Measurements from ENCODE around the gene MAPK14.

MAPK14 gene

DNA sequence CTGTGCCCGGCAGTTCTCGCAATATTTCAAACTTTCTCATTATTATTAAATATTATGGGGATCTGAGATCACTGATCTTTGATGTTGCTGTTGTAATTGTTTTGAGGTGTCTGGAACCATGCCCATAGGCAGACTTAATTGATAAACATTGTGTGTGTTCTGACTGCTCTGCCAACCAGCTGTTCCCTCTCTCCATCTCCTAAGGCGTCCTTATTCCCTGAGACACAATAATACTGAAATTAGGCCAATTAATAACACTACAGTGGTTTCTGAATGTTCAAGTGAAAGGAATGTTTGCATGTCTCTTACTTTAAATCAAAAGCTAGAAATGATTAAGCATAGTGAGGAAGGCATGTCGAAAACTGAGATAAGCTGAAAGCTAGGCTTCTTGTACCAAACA is 7.6 kb downstream of the MAPK14 start:
- DNase-seq (ENCODE audit: low spot score) = no peak

DNA sequence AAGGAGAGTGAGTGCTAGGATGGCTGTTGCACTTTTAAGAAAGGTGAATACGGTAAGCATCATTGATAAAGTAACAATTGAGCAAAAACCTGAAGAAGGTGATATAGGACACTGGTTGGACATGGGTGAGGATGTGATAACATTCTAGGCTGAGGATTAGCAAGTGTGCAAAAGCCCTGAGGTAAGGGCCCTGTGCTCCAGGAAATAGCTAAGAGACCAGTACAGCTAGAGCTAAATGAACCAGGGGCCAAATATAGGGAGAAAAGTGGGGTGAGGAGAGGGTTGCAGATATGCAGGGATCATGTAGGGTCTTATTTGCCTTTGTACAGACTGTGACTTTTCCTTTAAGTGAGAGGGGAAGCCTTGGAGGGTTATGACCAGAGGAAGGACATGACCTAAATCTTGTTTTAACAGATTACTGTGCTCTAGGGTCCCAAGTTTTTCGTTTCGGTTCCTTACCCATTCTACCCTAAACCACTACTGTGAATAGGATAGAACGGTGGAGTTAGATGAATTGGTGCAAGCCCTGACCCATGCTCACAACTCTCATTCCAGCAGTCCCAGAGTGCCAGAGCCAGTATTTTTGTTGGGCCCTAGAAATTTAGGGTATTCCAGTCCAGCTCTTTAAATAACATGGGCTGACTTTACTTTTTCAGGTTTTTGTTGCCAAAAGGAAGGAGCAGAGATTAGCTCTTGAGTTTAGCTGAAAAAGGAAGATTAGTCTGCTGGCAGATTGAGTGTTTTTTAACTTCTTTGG is 10.7 kb downstream of the MAPK14 start:
- no peak for DNase-seq (ENCODE audit: low spot score)

DNA sequence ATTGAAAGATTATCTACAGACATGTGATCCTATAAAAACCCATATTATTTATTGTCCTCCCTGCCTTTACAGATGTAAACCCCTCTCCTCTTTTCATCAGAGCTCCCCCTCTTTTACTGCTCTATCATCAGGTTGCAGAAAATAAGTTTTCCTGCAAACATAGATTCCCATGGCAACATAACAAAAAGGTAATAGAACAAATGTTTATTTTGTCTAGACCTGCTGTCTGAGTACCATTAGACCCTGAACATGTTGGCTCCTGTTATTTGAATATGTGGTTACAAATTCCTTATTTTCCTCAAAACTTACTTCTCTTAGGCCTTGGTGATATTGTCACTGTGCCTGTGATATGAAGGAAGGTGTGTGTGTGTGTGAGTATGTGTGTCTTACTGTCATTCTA is 11.5 kb downstream of the MAPK14 start:
- no peak for DNase-seq (ENCODE audit: low spot score)

DNA sequence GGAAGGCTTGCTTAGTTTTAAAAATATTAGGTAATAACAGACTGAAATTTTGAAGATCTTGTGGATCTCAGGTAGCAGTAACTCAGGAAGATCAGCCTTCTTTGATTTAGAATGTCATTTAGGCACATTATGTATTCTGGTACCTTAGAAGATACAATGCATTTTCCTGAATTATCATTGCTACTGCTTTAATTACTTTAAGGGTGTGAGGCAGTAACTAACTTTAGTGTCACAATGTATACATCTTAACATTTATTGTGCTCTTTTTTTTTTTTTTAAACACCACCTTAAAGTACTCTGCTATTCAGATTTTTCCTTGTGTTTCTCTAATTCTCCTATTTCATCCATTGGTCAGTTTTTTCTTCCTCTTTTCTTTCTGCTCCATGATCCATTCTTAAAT is 13.3 kb downstream of the MAPK14 start:
- DNase-seq (ENCODE audit: low spot score) = no peak

DNA sequence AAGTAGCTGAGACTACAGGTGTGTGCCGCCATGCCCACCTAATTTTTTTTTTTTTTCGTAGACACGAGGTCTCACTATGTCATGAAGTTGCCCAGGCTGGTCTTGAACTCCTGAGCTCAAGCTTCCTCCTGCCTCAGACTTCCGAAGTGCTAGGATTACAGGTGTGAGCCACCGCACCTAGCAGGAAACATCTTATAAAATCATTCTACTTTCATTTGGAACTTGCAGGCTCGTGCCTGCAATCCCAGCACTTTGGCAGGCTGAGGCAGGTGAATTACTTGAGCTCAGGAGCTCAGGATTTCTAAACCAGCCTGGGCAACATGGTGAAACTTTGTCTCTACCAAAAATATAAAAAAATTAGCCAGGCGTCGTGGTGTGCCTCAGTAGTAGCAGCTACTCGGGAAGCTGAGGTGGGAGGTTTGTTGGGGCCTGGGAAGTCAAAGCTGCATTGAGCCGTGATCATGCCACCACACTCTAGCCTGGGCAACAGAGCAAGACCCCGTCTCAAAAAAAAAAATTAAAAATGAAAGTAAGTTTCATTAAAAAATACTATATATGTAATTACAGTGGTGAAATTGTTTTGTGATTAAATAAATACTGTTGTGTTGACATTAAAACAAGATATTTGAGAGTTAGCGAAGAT is 15.1 kb downstream of the MAPK14 start:
- no peak for DNase-seq (ENCODE audit: low spot score)

DNA sequence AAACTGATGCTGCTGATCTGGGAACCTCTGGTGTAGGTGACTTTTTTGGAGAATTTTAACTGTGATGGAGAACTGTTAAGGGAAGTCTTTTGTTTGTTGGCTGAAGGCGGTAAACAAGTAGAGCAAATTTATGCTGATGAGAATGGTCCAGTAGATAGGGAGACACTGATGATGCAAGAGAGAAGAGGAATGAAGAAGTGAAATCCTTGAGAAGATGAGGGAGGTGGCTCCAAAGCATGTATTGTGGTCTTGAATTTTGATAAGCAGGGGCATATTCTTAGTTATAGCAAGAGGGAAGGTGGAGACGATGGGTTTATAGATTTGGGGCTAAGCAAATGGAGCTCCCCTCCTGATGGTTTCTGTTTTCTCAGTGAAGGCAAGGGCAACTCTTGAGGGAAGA is 22.0 kb downstream of the MAPK14 start:
- no peak for DNase-seq (ENCODE audit: low spot score)

DNA sequence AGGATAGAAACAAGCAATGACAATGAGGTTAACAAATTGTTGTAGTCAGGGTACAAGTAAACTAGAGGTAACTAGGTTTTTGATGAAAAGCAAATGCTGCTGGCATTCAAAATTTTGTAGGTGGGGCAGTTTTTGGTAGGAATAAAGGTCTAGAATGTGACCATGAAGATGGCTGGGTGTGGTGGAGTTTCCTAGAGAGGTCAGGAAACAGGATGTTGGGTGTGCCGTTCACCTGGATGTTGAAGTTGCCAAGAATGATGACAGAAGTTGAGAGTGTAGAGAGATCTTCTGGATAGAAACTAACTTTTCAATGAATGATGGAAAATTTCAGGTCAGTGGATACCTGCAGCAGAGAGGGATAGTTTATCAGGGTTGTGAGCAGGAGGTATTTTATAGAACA is 22.7 kb downstream of the MAPK14 start:
- no peak for DNase-seq (ENCODE audit: low spot score)

DNA sequence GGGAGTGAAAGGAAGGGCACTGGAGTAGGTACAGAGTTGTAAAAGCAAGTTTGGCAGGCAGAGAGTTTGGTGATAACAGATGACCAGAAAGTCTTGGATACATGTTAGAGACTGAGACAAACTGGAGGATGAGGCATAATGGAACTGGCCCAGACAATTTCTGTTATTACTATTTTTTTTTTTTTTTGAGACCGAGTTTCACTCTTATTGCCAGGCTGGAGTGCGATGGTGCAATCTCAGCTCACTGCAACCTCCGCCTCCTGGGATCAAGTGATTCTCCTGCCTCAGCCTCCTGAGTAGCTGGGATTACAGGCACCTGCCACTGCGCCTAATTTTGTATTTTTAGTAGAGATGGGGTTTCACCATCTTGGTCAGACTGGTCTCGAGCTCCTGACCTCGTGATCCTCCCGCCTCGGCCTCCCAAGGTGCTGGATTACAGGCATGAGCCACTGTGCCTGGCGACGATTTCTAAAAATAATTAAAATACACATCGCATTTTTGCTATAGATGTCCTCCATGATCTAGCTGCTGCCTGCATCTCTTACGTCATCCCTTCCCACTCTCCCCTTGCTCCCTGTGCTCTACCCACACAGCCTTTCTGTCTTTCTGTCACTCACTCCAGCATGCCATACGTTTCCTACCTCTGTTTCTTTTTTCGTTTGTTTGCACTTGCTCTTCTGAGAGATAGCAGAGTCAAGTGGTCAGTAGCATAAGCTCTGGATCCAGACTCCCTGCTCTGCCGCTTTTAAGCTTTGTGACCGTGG is 23.5 kb downstream of the MAPK14 start:
- DNase-seq (ENCODE audit: low spot score) = no peak

DNA sequence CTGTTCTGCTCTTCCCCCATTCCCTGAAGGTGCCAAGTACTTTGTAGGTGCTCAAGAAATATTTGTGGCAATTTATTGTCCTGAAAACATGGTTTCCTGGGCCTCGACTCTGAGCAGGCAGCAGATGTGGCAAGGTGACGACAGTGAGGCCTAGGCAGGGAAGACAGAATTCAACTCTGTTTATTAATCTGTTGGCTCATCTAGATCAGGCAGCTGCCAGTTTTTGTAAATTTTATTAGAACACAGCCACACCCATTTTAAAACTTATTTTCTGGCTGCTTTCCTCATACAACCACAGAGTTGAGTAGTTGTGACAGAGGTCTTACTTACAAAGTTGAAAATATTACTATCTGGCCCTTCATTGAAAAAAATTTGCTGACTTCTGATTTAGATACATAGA is 24.5 kb downstream of the MAPK14 start:
- DNase-seq (ENCODE audit: low spot score) = no peak

DNA sequence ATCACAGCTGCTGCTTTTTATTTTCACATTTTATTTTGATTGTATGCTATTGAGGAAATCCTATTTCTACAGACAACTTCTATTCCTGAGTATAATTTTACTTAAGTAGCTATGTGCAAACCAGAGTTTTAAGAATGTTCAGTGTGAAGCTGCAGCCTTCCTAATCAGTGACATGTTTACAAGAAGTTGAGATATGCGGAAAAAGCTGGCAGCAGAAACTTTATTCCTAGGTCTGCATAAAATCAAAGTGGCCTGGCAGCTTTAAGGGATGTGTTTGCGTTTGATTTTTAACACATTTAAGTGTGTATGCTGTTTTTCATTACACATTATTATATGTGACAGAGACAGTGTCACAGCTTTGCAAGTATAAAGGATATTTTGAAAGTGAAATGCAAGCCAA is 26.3 kb downstream of the MAPK14 start:
- DNase-seq (ENCODE audit: low spot score) = no peak

DNA sequence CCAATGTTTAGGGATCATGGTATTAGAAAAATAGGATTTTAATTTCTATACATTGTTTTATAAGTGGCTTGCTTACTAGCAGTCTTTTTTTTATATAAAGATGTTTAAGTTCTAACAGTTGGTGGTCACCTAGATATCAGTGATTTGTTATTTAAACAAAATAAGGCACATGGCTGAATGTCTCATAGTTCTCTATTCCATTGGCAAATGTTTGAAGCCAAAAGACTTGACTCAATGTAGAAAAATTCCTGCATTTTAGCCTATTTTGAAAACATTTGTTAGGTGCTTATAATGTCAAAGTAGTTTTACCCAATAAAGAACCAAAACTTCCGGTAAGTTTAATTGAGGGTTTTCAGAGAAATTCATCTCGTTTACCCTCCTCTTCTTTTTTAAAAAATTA is 26.8 kb downstream of the MAPK14 start:
- no peak for DNase-seq (ENCODE audit: low spot score)

DNA sequence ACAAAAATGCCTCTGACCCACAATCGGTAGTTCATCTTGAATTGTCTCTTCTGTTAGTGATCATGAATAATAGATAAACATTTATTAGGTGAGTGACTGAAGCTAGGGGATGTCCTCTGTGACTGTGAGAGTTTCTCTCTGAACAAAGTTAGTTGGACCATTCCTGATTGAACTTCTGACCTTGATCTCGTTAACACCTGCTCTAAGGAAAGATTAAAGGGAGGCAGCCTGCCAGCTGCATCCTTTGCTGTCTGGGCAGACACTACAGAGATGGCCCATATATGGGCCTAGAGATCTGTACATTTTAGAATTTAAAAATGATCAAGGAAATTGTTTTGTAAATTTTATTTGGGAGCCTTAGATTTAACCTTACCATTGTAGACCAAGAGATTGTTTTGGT is 27.3 kb downstream of the MAPK14 start:
- no peak for DNase-seq (ENCODE audit: low spot score)

DNA sequence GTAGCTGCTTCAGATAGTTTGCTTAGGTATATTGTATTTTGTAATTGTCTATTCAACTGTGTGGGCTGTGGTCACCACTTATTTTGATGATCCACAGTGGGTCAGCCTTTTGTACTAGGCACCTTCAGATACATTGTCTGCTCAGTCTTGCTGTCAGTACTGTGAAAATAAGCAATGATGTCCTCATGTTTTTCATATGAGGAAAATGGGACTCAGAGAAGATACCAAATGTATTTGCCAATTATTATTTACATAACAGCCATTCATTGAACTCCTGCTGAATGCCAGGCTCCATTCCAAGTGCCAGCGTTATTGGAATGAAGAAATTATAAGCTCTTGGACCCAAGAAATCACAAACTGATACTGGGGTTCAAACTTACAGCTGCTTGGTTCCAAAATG is 28.6 kb downstream of the MAPK14 start:
- no peak for DNase-seq (ENCODE audit: low spot score)

DNA sequence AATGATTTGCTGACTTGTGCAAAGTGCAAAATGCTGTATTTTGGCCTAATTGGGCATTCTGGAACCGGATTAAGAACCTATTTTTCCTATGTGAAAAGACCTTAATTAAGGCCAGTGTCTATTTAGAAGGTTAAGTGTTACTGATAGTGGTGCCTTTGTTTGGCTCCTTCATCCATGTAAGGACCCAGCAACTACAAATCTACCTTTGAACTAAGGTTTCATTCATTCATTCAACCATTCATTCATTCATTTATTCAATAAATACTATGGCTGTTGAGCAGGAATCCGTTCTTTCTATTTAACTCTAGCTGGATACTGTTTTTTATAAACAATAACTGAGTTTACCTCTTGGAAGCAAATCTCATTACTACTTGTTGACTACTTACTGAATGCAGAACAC is 33.6 kb downstream of the MAPK14 start:
- no peak for DNase-seq (ENCODE audit: low spot score)

DNA sequence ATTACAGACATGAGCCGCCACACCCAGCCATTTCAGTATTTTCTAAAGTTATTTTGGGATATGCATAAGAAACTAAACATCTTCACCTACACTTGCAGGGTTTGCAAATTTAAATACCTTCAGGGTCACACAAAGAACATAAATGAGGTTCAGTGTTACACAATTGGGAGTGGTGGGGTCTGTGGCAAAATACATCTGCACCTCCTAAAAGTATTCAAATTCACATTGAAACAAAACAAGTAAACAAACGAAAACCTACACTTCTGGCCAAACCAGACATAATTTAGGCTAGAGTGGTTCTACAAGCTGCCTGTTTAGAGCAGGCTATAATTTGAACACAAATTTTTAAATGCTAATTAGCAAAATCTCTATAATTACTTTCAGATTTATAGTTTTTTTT is 34.6 kb downstream of the MAPK14 start:
- DNase-seq (ENCODE audit: low spot score) = no peak

DNA sequence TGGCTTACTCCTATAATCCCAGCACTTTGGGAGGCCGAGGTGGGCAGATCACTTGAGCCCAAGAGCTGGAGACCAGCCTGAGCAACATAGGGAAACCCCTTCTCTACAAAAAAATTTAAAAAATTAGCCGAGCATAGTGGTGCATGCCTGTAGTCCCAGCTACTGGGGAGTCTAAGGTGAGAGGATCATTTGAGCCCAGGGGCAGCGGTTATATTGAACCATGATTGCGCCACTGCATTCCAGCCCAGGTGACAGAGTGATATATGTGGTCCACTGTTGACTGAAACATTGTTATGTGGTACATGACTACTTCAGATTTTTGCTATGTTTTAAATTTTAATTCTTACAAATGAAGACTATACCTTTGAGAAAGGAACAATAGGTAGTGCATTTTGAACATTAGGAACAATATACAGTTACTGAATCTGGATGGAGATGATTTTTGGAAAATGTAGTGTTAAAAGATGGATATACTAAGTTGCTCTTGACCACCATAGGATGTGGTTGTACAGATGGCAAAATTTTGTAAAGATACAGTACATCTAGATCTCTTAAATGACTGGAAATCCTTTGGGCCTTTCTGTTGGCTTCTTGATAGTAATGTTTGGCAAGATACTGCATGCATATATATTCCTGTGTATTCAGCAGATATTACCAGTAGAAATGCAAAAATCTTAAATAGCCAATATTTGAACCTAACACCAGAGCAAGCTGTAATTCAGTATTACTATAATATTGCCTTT is 35.9 kb downstream of the MAPK14 start:
- no peak for DNase-seq (ENCODE audit: low spot score)

DNA sequence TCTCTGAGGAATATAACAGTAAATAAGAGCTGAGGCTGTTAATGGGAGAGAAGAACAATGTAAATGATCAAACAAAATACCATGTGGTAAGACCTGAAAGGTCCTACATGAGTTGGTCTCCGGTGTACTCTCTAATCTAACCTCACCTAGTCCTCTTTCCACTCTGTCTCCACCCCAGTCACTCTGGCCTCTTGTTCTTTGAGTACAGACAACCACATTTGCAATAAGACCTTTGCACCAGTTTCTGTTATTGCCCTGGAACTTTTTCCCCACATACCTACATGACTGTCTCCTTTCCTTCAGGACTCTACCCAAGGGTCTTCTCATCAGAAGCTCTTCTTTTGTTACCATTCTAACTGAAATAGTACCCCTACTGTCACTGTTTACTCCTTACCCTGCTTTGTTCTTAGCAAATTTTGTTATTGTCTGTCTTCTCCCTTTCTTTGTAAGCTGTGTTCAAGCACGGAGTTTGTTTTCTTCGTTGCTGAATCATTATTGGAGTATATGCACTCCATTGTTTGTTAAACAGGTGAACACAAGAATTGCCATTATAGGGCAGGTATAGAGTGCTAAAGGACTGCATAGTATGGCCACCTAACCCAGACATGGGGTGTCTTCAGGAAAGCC is 37.3 kb downstream of the MAPK14 start:
- no peak for DNase-seq (ENCODE audit: low spot score)

DNA sequence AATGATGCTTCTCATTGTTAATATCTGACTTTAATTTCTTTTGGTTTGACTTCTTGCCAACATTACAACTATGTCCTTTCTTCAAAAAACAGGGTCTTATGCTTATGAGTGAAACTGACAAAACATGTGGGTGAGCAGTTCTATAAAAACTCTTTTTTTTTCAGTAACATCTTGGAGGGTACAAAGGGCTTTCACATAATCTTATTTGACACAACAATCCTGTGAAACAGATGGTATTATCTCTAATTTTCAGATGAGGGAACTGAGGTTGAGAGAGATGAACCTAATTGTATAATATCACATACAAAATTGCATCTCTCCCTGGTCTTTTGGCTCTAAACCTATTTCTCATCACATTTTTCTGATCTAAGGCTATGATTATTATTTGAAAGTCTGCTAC is 38.3 kb downstream of the MAPK14 start:
- no peak for DNase-seq (ENCODE audit: low spot score)

DNA sequence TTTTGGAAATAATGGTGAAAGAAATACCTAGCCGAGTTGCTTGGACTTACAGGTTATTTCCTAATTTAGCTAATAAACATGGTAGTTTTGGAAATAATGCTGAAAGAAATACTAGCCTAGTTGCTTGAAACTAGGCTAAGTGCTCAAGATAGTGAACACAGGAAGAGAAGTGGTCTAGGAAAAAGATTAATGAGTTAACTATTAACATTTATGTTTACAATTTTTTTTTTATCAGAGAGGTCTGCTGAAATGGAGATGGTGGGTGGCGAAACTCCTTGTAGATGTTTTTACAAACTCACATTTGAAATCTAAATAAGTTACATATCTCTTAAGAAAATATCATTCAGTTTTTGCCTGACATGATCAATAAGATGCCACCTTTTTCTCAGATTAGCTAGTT is 39.2 kb downstream of the MAPK14 start:
- no peak for DNase-seq (ENCODE audit: low spot score)

DNA sequence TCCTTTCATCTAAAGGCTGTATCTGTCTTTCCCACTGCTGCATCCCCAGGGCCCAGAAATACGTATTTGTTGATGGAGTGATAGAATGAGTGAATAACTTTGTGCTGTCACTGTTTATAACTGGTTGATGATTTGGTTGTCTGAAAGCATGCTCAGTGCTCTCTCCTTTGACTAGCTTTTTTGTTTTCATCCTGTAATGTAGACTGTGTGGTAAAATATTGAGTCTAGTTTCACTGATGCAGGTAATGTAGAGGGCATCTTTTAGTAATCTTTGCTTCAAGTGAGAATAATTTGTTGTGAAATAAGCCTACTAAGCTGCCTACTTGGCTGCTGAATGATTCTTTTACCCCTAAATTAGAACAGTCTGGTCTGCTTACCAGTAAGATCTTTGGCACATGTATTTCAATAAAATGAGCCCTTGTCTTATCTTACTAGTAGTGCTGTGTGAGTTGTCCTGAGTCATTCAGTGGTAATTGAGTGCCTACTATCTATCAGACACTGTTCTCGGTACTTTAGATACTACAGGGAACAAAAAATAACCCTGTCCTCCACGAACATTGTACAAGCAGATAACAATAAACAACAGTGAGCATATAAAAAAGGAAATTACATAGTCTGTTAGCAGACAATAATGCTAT is 39.9 kb downstream of the MAPK14 start:
- no peak for DNase-seq (ENCODE audit: low spot score)

DNA sequence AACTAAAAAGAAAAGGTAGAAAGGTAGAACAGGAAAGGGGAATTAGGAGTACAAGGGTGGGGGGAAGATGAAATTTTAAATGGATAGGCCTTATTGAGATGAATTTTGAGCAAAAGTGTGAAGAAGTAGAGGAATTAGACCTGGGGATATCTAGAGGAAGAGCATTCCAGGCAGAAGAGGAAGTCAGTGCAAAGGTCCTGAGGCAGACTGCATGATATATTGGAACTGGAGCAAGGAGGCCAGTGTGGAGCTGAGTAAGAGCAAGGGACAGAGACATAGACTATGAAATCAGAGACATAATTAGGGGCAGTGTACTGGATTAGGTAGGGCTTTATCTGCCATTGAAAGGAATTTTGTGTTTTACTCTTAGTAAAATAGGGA is 40.4 kb downstream of the MAPK14 start:
- no peak for DNase-seq (ENCODE audit: low spot score)

DNA sequence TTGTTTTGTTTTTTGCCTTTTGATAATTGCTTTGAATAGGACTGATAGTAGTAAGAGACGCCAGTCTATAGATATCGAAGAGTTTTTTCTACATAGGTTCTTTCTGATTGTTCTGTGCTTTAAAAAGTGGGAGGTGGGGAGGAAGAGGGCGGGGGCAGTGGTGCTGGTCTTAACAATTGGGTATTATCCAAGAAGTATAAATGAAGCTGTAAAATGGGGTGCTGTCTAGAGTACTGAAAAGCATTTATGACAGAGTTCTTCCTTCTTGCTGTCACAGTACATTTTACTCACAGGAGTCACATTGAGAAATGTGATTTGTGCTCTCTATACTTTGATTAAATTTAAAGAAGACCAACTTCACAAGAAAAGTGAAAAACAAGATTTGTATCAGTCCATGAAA is 41.0 kb downstream of the MAPK14 start:
- no peak for DNase-seq (ENCODE audit: low spot score)
